Measurements from ENCODE around the gene OR1N1.

DNA sequence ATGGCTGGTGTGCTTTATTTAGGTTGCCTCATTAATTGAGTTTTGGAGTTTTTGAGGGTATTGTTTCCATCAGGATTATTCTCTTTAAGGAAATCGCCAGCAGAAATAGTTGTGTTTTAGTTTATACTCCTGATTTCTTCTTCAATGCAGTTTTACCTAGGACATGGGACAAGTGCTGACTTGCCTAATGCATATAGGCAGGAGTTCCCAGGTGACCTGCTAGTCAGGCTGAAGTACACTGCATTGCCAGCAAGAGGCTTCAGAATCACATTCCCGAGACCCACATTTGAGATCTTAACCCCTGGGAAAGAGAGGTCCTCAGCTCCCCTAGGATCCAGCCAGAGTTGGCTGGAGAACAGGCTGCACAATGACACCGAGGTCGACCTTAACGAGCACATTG is 24.3 kb upstream of the OR1N1 start:
- TF ChIP-seq, protein P1, sequence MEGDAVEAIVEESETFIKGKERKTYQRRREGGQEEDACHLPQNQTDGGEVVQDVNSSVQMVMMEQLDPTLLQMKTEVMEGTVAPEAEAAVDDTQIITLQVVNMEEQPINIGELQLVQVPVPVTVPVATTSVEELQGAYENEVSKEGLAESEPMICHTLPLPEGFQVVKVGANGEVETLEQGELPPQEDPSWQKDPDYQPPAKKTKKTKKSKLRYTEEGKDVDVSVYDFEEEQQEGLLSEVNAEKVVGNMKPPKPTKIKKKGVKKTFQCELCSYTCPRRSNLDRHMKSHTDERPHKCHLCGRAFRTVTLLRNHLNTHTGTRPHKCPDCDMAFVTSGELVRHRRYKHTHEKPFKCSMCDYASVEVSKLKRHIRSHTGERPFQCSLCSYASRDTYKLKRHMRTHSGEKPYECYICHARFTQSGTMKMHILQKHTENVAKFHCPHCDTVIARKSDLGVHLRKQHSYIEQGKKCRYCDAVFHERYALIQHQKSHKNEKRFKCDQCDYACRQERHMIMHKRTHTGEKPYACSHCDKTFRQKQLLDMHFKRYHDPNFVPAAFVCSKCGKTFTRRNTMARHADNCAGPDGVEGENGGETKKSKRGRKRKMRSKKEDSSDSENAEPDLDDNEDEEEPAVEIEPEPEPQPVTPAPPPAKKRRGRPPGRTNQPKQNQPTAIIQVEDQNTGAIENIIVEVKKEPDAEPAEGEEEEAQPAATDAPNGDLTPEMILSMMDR (IDR thresholded peaks at IDR 0.05; ENCODE audit: low read depth, low read length) = no peak
- TF ChIP-seq, protein P2, sequence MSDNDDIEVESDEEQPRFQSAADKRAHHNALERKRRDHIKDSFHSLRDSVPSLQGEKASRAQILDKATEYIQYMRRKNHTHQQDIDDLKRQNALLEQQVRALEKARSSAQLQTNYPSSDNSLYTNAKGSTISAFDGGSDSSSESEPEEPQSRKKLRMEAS (IDR thresholded peaks at IDR 0.05; ENCODE audit: low read depth, low read length) = no peak
- no peak for TF ChIP-seq POLR2A (IDR thresholded peaks at IDR 0.05; ENCODE audit: extremely low read depth, insufficient read length)
